Kidney glomerular epithelial cell (primary cell): ENCODE results near the gene PKNOX2.

ENCODE experiments used
- DNase-seq: peaks from one replicate; lab custom pipeline; 2025; lab: John Stamatoyannopoulos, UW

The PKNOX2 gene

GRCh38 chr11:125154378-125155099, 10.0 kb upstream of the PKNOX2 start:
- no peak for DNase-seq

GRCh38 chr11:125155100-125155444, 9.5 kb upstream of the PKNOX2 start:
- no peak for DNase-seq

GRCh38 chr11:125155767-125156166, 8.8 kb upstream of the PKNOX2 start:
- DNase-seq = no peak

GRCh38 chr11:125156346-125157117, 8.0 kb upstream of the PKNOX2 start:
- no peak for DNase-seq

GRCh38 chr11:125157118-125157733, 7.3 kb upstream of the PKNOX2 start:
- no peak for DNase-seq

GRCh38 chr11:125157953-125158680, 6.4 kb upstream of the PKNOX2 start:
- no peak for DNase-seq

- DNase-seq = no peak
These were observed 1.8 kb upstream of the PKNOX2 start for GRCh38 chr11:125162743-125163142.

GRCh38 chr11:125163431-125164063, 1.0 kb upstream of the PKNOX2 start:
- no peak for DNase-seq

GRCh38 chr11:125164091-125164421, 495 bp upstream of the PKNOX2 start:
- DNase-seq = no peak

GRCh38 chr11:125165111-125165842, 726 bp downstream of the PKNOX2 start:
- no peak for DNase-seq

- no peak for DNase-seq
These were observed 1.6 kb downstream of the PKNOX2 start for GRCh38 chr11:125165843-125166763.

- DNase-seq = no peak
These were observed 2.3 kb downstream of the PKNOX2 start for GRCh38 chr11:125166764-125167291.

- no peak for DNase-seq
These were observed 2.9 kb downstream of the PKNOX2 start for GRCh38 chr11:125167292-125167953.

- DNase-seq = no peak
These were observed 3.6 kb downstream of the PKNOX2 start for GRCh38 chr11:125167954-125168835.

- DNase-seq = no peak
These were observed 4.4 kb downstream of the PKNOX2 start for GRCh38 chr11:125168918-125169456.

- no peak for DNase-seq
These were observed 5.5 kb downstream of the PKNOX2 start for GRCh38 chr11:125170001-125170509.

- no peak for DNase-seq
These were observed 6.0 kb downstream of the PKNOX2 start for GRCh38 chr11:125170510-125171031.

GRCh38 chr11:125171974-125172373, 7.4 kb downstream of the PKNOX2 start:
- DNase-seq = no peak
